CD4-positive, alpha-beta T cell (primary cell): Measurements from ENCODE around the gene FIBIN. TPM values are rescaled to one million over a fixed set of nuclear protein-coding genes. Genes with fewer than 3 reads are reported as not detected.

Experiments used
- ATAC-seq: fragments of 200-7000 bp; cut with Tn5 transposase; one replicate; pipeline ENCODE4 v1.10.0; 2022; ENCODE audit warnings: mild to moderate bottlenecking; ENCODE audit not compliant: poor library complexity
- CTCF ChIA-PET: fragments of 350-600 bp; sonication (Branson Sonifier 250); formaldehyde crosslinking; loops from one replicate; lab custom pipeline; 2021; ENCODE audit warnings: antibody characterized with exemption, inconsistent platforms; lab: Charles Lee
- POLR2A ChIA-PET: fragments of 350-600 bp; sonication (Branson Sonifier 250); formaldehyde crosslinking; loops from one replicate; lab custom pipeline; 2021; ENCODE audit warnings: antibody characterized with exemption, inconsistent platforms; lab: Charles Lee
- DNase-seq, 14 experiments: peaks; one replicate each; pipeline ENCODE4 v3.0.0-alpha.2; 2013 to 2020; ENCODE audit warnings: mixed read lengths in 2 of 14
- H3K27ac ChIP-seq, 2 donors: one replicate each; pipeline versions ENCODE4 v1.5.1 to v1.7.0; 2013; ENCODE audit warnings: low read length in 2 of 2, low read depth in 1 of 2, mild to moderate bottlenecking in 1 of 2
- H3K27me3 ChIP-seq, 2 experiments: 1 replicate in 1 of 2; 2 replicates in 1 of 2; pipeline versions ENCODE4 v1.6.1 to v1.7.0; 2013; ENCODE audit warnings: low read length in 2 of 2, control low read depth in 1 of 2, mild to moderate bottlenecking in 1 of 2, moderate library complexity in 1 of 2; ENCODE audit not compliant: insufficient read depth in 2 of 2, control insufficient read depth in 1 of 2
- H3K36me3 ChIP-seq: one replicate; pipeline ENCODE4 v1.6.1; 2013; ENCODE audit warnings: low read length, control low read depth; ENCODE audit not compliant: insufficient read depth
- H3K4me1 ChIP-seq: one replicate; pipeline ENCODE4 v1.6.1; 2013; ENCODE audit warnings: low read length, control low read depth; ENCODE audit not compliant: insufficient read depth
- H3K4me3 ChIP-seq: one replicate; pipeline ENCODE4 v1.5.1; 2013; ENCODE audit warnings: mild to moderate bottlenecking, low read length, moderate library complexity
- H3K9me3 ChIP-seq, 2 experiments: 1 replicate in 1 of 2; 2 replicates in 1 of 2; pipeline versions ENCODE4 v1.6.1 to v1.7.0; 2013; ENCODE audit warnings: low read length in 2 of 2, mild to moderate bottlenecking in 2 of 2, control low read depth in 1 of 2, moderate library complexity in 1 of 2; ENCODE audit not compliant: control insufficient read depth in 1 of 2, insufficient read depth in 1 of 2
- H3K27ac Mint-ChIP-seq: one replicate; pipeline ENCODE4 v1.8.0; 2020; ENCODE audit warnings: mixed read lengths
- H3K27me3 Mint-ChIP-seq: one replicate; pipeline ENCODE4 v1.8.0; 2021; ENCODE audit warnings: mixed read lengths
- H3K36me3 Mint-ChIP-seq: one replicate; pipeline ENCODE4 v1.8.0; 2021; ENCODE audit warnings: low read depth, mixed read lengths
- H3K4me1 Mint-ChIP-seq: one replicate; pipeline ENCODE4 v1.8.0; 2021; ENCODE audit warnings: low read depth, mixed read lengths
- H3K4me3 Mint-ChIP-seq: one replicate; pipeline ENCODE4 v1.8.0; 2020; ENCODE audit warnings: mild to moderate bottlenecking, mixed read lengths
- H3K9me3 Mint-ChIP-seq: one replicate; pipeline ENCODE4 v1.8.0; 2020; ENCODE audit warnings: mixed read lengths
- CTCF ChIP-seq: fragments of 200-600 bp; IDR thresholded peaks from one replicate; pipeline ENCODE4 v1.8.0; 2022; ENCODE audit warnings: antibody characterized with exemption, mild to moderate bottlenecking
- intact Hi-C, 2 experiments: fragments of 100-400 bp; cut with DNase I in 1 of 2; cut with micrococcal nuclease in 1 of 2; formaldehyde crosslinking; loops; one replicate each; pipeline versions ENCODE4 v1.15.1 to v1.9.0; 2023 to 2025; cut with DNase I, micrococcal nuclease
- total RNA-seq, 174 experiments: library from RNA in 2 of 174; stranded (reverse) in 2 of 174; gene quantifications; one replicate each; pipeline ENCODE4 v1.2.3 and lab custom pipeline; 2021 to 2026

The FIBIN gene
- total RNA-seq, 2 experiments from 2014 or later: not detected

DNA sequence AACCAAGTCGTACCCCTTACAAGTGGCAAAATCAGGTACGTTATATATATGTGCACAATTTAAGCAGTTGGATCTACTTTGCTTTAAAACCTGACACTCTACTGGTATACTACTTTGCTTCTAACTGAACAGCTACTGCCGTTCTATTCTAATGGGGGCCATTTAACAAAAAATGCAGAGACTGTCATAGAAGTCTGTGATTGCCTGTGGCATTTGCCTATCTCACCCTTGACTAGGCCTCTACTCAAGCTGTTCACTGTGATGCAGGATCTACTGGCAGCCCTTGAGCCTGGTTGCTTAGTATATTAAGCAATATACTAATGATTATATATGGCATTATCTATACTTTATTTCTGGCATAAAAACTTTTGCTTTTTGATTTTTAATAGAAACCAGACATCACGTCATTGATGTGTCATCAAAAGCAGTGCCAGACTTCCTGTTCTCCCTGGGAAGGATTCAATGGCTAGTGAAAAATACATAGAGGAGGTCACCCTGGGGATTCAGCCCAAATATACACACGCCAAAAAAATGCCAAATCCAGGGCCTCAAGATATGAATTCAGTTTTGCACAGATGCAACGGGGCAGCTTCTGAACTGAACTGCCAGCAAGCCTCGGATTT, 40.0 kb upstream of the FIBIN start:
- Histone ChIP-seq H3K27me3 (no peaks in the 10 kb centered on the region), H3K36me3 (no peaks in the 10 kb centered on the region), H3K4me1 (no peaks in the 10 kb centered on the region), H3K27ac (no peak overlapping the region), H3K4me3 (no peak overlapping the region), H3K9me3 (peaks cover 5% of the 10 kb centered on the region in 2 experiments)
- H3K36me3 Mint-ChIP-seq: no peaks in the 10 kb centered on the region
- ChIA-PET CTCF (no interaction called here), POLR2A (no interaction called here)
- H3K27ac Mint-ChIP-seq: no peak overlapping the region
- H3K4me1 Mint-ChIP-seq: no peaks in the 10 kb centered on the region
- H3K9me3 Mint-ChIP-seq: peaks cover 7% of the 10 kb centered on the region
- intact Hi-C loops: no loop called here
- H3K27me3 Mint-ChIP-seq: no peaks in the 10 kb centered on the region
- DNase-seq: no peak
- H3K4me3 Mint-ChIP-seq: no peak overlapping the region
- ATAC-seq: no peak
- TF ChIP-seq CTCF: no peak

- DNase-seq: no peak
- H3K27me3 Mint-ChIP-seq: no peaks in the 10 kb centered on the region
- Histone ChIP-seq H3K4me1 (no peaks in the 10 kb centered on the region), H3K9me3 (no peaks in the 10 kb centered on the region), H3K27ac (no peak overlapping the region), H3K4me3 (no peak overlapping the region), H3K27me3 (no peaks in the 10 kb centered on the region), H3K36me3 (no peaks in the 10 kb centered on the region)
- ChIA-PET POLR2A (no interaction called here), CTCF (no interaction called here)
- H3K9me3 Mint-ChIP-seq: peaks cover 5% of the 10 kb centered on the region
- no peaks in the 10 kb centered on the region for H3K4me1 Mint-ChIP-seq
- no peak overlapping the region for H3K27ac Mint-ChIP-seq
- no peak overlapping the region for H3K4me3 Mint-ChIP-seq
- no peaks in the 10 kb centered on the region for H3K36me3 Mint-ChIP-seq
- no peak for ATAC-seq
- intact Hi-C loops: no loop called here
- no peak for TF ChIP-seq CTCF
These were observed 35.8 kb upstream of the FIBIN start for GRCh38 chr11:26958005-26958701.

DNA sequence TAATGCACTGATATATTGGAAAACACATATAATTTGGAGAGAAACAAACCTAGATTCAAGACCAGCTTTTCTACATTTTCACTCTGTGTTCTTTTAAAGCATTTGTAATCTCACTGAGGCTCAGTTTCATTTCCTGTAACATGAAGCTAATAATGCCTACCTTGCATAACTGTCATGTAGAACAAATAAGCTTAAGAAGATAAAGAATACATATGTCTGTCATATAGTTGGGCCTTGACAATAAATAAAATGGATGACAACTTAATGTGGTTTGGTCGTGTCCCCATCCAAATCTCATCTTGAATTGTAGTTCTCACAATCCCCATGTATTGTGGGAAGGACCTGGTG, 35.2 kb upstream of the FIBIN start:
- ATAC-seq (no peak), DNase-seq (no peak)
- Mint-ChIP-seq H3K27me3 (no peaks in the 10 kb centered on the region), H3K9me3 (peaks cover 3% of the 10 kb centered on the region), H3K4me1 (no peaks in the 10 kb centered on the region), H3K36me3 (no peaks in the 10 kb centered on the region), H3K27ac (no peak overlapping the region), H3K4me3 (no peak overlapping the region)
- Histone ChIP-seq H3K27ac (no peak overlapping the region), H3K4me3 (no peak overlapping the region), H3K36me3 (no peaks in the 10 kb centered on the region), H3K27me3 (no peaks in the 10 kb centered on the region), H3K4me1 (no peaks in the 10 kb centered on the region), H3K9me3 (no peaks in the 10 kb centered on the region)
- TF ChIP-seq CTCF: no peak
- ChIA-PET POLR2A (no interaction called here), CTCF (no interaction called here)
- intact Hi-C loops: no loop called here
